ENCODE results near the gene FAM98B. TPM values are rescaled to one million over a fixed set of nuclear protein-coding genes. Genes with fewer than 3 reads are reported as not detected.

FAM98B gene
- polyA plus RNA-seq, 1 of the 3 experiments (the other 2 are of a cell fraction), result 5.7 TPM

- Histone ChIP-seq H3K27ac (ENCODE audit: low read depth in 2 of 2, low read length in 1 of 2) (no peak overlapping the region), H3K27me3 (ENCODE audit: insufficient read depth) (no peaks in the 10 kb centered on the region), H3K9ac (no peak overlapping the region), H2AFZ (ENCODE audit: low read depth) (no peak overlapping the region), H3K9me3 (no peaks in the 10 kb centered on the region), H3K9me2 (no peaks in the 10 kb centered on the region), H3K79me2 (ENCODE audit: insufficient read depth) (no peaks in the 10 kb centered on the region; the same call in 1 of the 2 replicates), H3K4me3 (ENCODE audit: low read depth in 2 of 2, low read length in 1 of 2) (no peak overlapping the region), H4K20me1 (ENCODE audit: insufficient read depth) (no peaks in the 10 kb centered on the region), H3K4me1 (ENCODE audit: control insufficient read depth in 1 of 2, insufficient read depth in 2 of 2, low read depth in 1 of 2, low read length in 1 of 2) (peaks cover 0 to 8% of the 10 kb centered on the region in 2 experiments; a peak in 1 of 4 replicates), H3K36me3 (replicated peaks in 1 of 2; ENCODE audit: control insufficient read depth in 1 of 2, insufficient read depth in 2 of 2, low read length in 1 of 2) (no peaks in the 10 kb centered on the region), H3K4me2 (no peak overlapping the region), H3F3A (replicated peaks; ENCODE audit: insufficient read depth) (peaks cover 11% of the 10 kb centered on the region)
- ChIA-PET POLR2A (no interaction called here), CTCF (interaction anchor here (1.2 to 1.6 kb wide), 2 partner anchors 9 to 38 kb away, joined by 3 to 7 read pairs; partner anchors contain the start of gene RASGRP1)
- TF ChIP-seq FOXJ3 (CRISPR knock-in tag; IDR thresholded peaks at IDR 0.05), result no peak
- no peak for TF ChIP-seq FOSL2 (IDR thresholded peaks at IDR 0.05; ENCODE audit: borderline replicate concordance, low read depth)
- TF ChIP-seq SMC3 (IDR thresholded peaks at IDR 0.05; ENCODE audit: low read depth, low read length), result no peak
- TF ChIP-seq TEAD4 (IDR thresholded peaks at IDR 0.05; ENCODE audit: borderline replicate concordance, insufficient read depth), result no peak
- TF ChIP-seq PBX3 (IDR thresholded peaks at IDR 0.05), result no peak
- no peak for TF ChIP-seq REST (IDR thresholded peaks at IDR 0.05; ENCODE audit: low read depth, low read length)
- no peak for TF ChIP-seq USF1 (IDR thresholded peaks at IDR 0.05; ENCODE audit: borderline replicate concordance, low read depth)
- no peak for TF ChIP-seq CTCF (IDR thresholded peaks at IDR 0.05)
- TF ChIP-seq EP300 (IDR thresholded peaks at IDR 0.05; ENCODE audit: borderline replicate concordance in 1 of 2, low read depth in 1 of 2, low read length in 1 of 2), result no peak
- no peak for TF ChIP-seq POLR2AphosphoS5 (IDR thresholded peaks at IDR 0.05; ENCODE audit: low read depth, low read length)
- no peak for DNase-seq
- WGBS (ENCODE audit: low lambda C conversion rate), result 79% methylated on average over 6 of the region's 6 CpGs
Observed at GRCh38 chr15:38525489-38525888, 71.6 kb downstream of the FAM98B start.

Measured in SK-N-SH (cell line).